Panc1 (cell line): Measurements from ENCODE around the gene PPA1.

Experiments used
- CTCF ChIP-seq: fragments of 450-650 bp; IDR thresholded peaks from 2 replicates; pipeline ENCODE4 v1.5.1; 2017; ENCODE audit warnings: mild to moderate bottlenecking
- POLR2AphosphoS5 ChIP-seq: IDR thresholded peaks from 2 replicates; pipeline ENCODE4 v1.6.1; 2012; ENCODE audit warnings: mild to moderate bottlenecking, low read depth, low read length, moderate library complexity

GRCh38 chr10:70232155-70232858 is 922 bp downstream of the PPA1 start:
- no peak for TF ChIP-seq CTCF
- TF ChIP-seq POLR2AphosphoS5, result no peak
